Measurements from ENCODE around the gene CYP26B1. TPM values are rescaled to one million over a fixed set of nuclear protein-coding genes. Genes with fewer than 3 reads are reported as not detected.

CYP26B1 gene
- total and polyA plus RNA-seq, 5 experiments from 2014 or later: not detected

- POLR2A ChIA-PET: no interaction called here
- peaks cover 0 to 7% (median 0%) of the 10 kb centered on the region in 3 donors for H3K36me3 Mint-ChIP-seq
- peaks cover 20 to 53% (median 38%) of the 10 kb centered on the region in 4 donors for H3K4me1 Mint-ChIP-seq
- peaks cover 22 to 67% (median 53%) of the 10 kb centered on the region in 5 donors for H3K27me3 Mint-ChIP-seq
- peaks cover 0 to 7% (median 0%) of the 10 kb centered on the region in 9 donors for H3K9me3 Mint-ChIP-seq
- peak overlapping the region in 9 of 10 donors; percentile 44 to 88 (median 50) for H3K4me3 Mint-ChIP-seq
- peak; percentile 21 to 24 for ATAC-seq
- DNase-seq: no peak
- no peak overlapping the region for H3K27ac Mint-ChIP-seq
Observed at GRCh38 chr2:72144632-72145288, 2.9 kb downstream of the CYP26B1 start.

DNA sequence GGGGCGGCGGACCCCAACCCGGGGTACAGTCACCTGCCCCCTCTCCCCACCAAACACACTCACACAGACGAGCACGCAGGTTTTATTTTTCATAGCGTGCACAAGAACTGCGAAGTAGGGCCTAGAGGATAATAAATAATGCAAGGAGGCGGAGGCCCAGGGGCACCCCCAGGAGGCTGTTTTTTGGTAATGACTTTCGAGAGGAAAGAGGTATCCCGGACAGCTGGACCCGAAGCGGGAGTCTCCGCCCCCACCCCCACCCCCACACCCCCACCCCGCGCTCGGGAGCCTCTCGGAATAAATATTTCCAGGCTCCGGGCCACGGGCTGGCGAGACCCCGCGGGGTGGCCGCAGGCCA is 3.4 kb downstream of the CYP26B1 start:
- peaks cover 19 to 62% (median 48%) of the 10 kb centered on the region in 5 donors for H3K27me3 Mint-ChIP-seq
- ATAC-seq (no peak), DNase-seq (no peak)
- POLR2A ChIA-PET: no interaction called here
- H3K9me3 Mint-ChIP-seq: peaks cover 0 to 7% (median 0%) of the 10 kb centered on the region in 9 donors
- H3K4me1 Mint-ChIP-seq: peaks cover 15 to 48% (median 33%) of the 10 kb centered on the region in 4 donors
- peak overlapping the region in 9 of 10 donors; percentile 36 to 77 (median 44) for H3K4me3 Mint-ChIP-seq
- no peak overlapping the region for H3K27ac Mint-ChIP-seq
- H3K36me3 Mint-ChIP-seq: peaks cover 0 to 7% (median 0%) of the 10 kb centered on the region in 3 donors

GRCh38 chr2:72143441-72144273 is 4.0 kb downstream of the CYP26B1 start:
- H3K36me3 Mint-ChIP-seq: peaks cover 0 to 4% (median 0%) of the 10 kb centered on the region in 3 donors
- peaks cover 15 to 56% (median 42%) of the 10 kb centered on the region in 5 donors for H3K27me3 Mint-ChIP-seq
- peaks cover 0 to 6% (median 0%) of the 10 kb centered on the region in 9 donors for H3K9me3 Mint-ChIP-seq
- peak overlapping the region; percentile 36 to 77 (median 48) for H3K4me3 Mint-ChIP-seq
- no peak for ATAC-seq
- POLR2A ChIA-PET: no interaction called here
- no peak overlapping the region for H3K27ac Mint-ChIP-seq
- H3K4me1 Mint-ChIP-seq: peaks cover 11 to 42% (median 29%) of the 10 kb centered on the region in 4 donors
- DNase-seq: no peak

DNA sequence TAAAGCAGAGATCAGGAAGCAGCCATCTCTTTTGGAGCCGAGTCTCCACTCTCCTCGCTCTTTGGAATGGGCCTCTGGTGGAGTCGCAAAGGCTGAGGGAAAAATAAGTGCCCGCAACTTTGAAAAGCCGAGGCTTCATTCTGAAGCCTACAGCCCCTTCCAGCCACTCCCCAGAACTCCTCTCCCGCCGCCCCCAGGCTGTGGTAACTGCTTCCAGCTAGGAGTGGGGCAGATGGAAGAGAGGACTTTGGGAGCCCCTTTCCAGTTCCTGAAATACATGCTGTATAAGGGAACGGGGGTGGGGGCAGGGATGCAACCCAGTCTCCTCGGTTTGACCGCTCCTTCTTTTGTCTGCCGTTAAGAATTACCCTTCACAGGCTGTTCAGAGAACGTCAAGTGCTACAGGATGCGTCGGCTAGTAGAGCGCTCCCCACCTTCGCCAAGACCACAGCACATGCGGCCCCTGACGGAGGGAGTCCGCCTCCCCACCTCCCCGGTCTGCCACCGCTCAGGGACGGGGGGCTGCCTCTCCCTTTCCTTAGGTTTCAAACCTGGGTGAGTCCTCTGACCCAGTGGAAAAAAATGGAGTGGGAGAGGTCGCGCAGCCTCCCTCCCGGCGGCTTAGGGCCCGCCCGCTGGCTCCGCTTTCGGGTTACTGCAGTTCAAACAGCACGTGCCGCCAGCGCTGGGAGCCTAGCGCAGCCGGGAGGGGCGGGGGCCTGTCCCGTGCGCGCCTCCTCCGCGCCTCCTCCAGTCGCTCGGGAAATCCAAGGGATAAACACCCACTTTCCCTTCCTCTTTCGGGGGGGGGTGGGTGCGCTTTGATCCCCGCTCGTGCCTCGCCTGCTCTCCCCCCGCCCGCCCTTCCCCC is 4.9 kb downstream of the CYP26B1 start:
- POLR2A ChIA-PET: no interaction called here
- Mint-ChIP-seq H3K4me3 (peak overlapping the region in 3 of 10 donors; percentile 1 to 36 (median 11)), H3K4me1 (peaks cover 10 to 34% (median 23%) of the 10 kb centered on the region in 4 donors), H3K9me3 (peaks cover 0 to 6% (median 0%) of the 10 kb centered on the region in 9 donors), H3K27ac (no peak overlapping the region), H3K27me3 (peaks cover 11 to 48% (median 36%) of the 10 kb centered on the region in 5 donors), H3K36me3 (peaks cover 0 to 3% (median 0%) of the 10 kb centered on the region in 3 donors)
- ATAC-seq (no peak), DNase-seq (no peak)

DNA sequence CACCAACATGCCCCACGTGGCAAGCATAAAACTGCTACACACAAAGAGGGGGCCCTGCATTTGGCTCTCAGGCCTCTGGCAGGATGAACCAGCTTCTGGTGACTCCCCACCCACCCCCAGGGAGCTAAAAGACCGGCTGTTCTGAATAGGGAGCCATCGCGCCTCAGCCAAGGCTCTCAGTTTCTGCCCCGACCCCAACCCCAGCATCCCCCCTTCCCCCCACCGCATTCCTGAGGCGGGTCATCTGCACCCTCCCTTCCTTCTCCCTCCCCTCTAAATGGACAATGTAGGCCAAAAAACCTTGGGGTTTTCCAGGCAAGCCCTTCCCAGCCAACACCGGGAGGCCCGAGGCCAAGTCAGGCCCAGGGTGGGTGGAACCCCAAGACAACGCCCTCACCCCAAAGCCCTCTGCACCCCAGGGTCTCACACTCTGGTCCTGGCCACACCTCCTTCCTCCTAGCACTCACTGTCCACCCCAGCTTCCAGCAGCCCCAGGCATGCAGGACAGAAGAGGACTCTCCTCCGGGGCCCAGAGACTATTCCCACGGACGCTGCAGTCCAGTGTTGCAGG is 5.7 kb downstream of the CYP26B1 start:
- peaks cover 13 to 37% (median 22%) of the 10 kb centered on the region in 4 donors for H3K4me1 Mint-ChIP-seq
- peaks cover 0 to 6% (median 0%) of the 10 kb centered on the region in 9 donors for H3K9me3 Mint-ChIP-seq
- no peak overlapping the region for H3K4me3 Mint-ChIP-seq
- peaks cover 0 to 3% (median 0%) of the 10 kb centered on the region in 3 donors for H3K36me3 Mint-ChIP-seq
- H3K27ac Mint-ChIP-seq: peak overlapping the region in 1 of 10 donors; percentile 2
- H3K27me3 Mint-ChIP-seq: peaks cover 10 to 42% (median 31%) of the 10 kb centered on the region in 5 donors
- DNase-seq: peak in 1 of 10 donors; percentile 7
- POLR2A ChIA-PET: no interaction called here
- ATAC-seq: no peak

- Mint-ChIP-seq H3K9me3 (no peaks in the 10 kb centered on the region), H3K4me1 (peaks cover 9 to 28% (median 15%) of the 10 kb centered on the region in 4 donors), H3K4me3 (no peak overlapping the region), H3K27ac (no peak overlapping the region), H3K36me3 (no peaks in the 10 kb centered on the region), H3K27me3 (peaks cover 5 to 34% (median 24%) of the 10 kb centered on the region in 5 donors)
- ATAC-seq (no peak), DNase-seq (peak in 1 of 10 donors; percentile 15)
- POLR2A ChIA-PET: no interaction called here
Observed at GRCh38 chr2:72141032-72141645, 6.5 kb downstream of the CYP26B1 start.

- peaks cover 5 to 23% (median 11%) of the 10 kb centered on the region in 4 donors for H3K4me1 Mint-ChIP-seq
- POLR2A ChIA-PET: no interaction called here
- H3K27ac Mint-ChIP-seq: no peak overlapping the region
- ATAC-seq: no peak
- peaks cover 5 to 28% (median 19%) of the 10 kb centered on the region in 5 donors for H3K27me3 Mint-ChIP-seq
- DNase-seq: peak in 1 of 10 donors; percentile 14
- H3K9me3 Mint-ChIP-seq: no peaks in the 10 kb centered on the region
- no peaks in the 10 kb centered on the region for H3K36me3 Mint-ChIP-seq
- H3K4me3 Mint-ChIP-seq: no peak overlapping the region
Observed at GRCh38 chr2:72140621-72140960, 7.1 kb downstream of the CYP26B1 start.

DNA sequence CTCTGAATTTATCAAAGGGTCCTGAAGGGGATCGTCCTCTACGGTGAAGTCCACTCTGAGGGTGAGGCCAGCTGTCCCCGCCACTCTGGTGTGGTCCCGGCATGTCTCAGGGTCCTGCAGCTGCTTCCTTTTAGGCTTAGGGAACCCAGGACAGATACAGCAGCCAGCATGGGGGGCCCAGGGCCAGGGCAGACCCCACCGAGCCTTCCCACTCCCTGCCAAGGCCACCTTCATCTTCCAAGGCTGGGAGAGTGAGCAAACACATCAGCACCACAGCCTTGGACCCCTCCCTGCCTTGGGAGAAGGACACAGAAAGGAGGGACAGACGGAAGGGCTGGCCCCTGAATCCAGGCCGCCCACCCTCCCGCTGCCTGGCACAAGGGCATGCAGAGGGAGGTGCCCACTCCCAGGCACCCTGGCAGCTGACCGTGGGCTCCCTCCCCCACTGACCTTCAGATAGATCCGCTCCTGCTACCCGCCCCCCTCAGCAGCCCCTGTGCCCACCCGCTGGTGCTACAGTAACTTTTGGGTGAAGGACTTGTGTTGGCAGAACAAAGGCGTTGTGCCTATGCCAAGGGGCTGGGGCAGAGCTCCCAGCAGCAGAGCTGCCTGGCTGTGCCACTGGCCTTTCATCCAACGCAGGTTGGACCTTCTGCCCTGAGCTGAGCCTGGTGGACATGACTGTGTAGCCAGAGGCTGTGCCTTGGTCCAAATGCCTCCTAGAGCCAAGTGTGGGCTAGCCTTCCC is 7.6 kb downstream of the CYP26B1 start:
- no peak overlapping the region for H3K4me3 Mint-ChIP-seq
- peak in 1 of 10 donors; percentile 7 for DNase-seq
- H3K27ac Mint-ChIP-seq: no peak overlapping the region
- peaks cover 2 to 17% (median 8%) of the 10 kb centered on the region in 4 donors for H3K4me1 Mint-ChIP-seq
- H3K9me3 Mint-ChIP-seq: no peaks in the 10 kb centered on the region
- H3K36me3 Mint-ChIP-seq: no peaks in the 10 kb centered on the region
- POLR2A ChIA-PET: no interaction called here
- peaks cover 3 to 23% (median 15%) of the 10 kb centered on the region in 5 donors for H3K27me3 Mint-ChIP-seq
- no peak for ATAC-seq

DNA sequence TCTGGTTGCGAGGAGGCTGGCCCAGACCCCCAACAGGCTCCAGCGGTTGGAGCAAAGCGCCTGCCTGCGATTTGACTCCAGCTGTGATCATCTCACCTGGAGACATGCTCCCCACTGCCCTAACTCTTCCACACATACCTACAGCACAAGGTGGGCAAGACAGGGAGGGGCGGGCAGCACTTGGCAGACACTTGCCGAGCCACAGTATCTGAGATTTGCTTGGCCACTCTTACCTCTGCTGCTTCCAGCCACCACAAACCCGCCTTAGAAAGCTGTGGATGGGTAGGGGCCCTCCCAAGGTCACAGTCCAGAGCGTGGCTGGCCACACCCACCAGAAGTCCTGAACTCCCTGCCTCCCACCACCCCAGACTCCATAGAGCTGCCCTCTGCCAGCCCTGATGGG is 8.2 kb downstream of the CYP26B1 start:
- Mint-ChIP-seq H3K4me3 (no peak overlapping the region), H3K36me3 (no peaks in the 10 kb centered on the region), H3K9me3 (no peaks in the 10 kb centered on the region), H3K27ac (no peak overlapping the region), H3K27me3 (peaks cover 3 to 22% (median 19%) of the 10 kb centered on the region in 5 donors), H3K4me1 (peaks cover 0 to 15% (median 7%) of the 10 kb centered on the region in 4 donors)
- no peak for ATAC-seq
- no peak for DNase-seq
- POLR2A ChIA-PET: no interaction called here

GRCh38 chr2:72138921-72139381 is 8.7 kb downstream of the CYP26B1 start:
- Mint-ChIP-seq H3K9me3 (no peaks in the 10 kb centered on the region), H3K4me3 (no peak overlapping the region), H3K36me3 (no peaks in the 10 kb centered on the region), H3K27me3 (peaks cover 3 to 20% (median 16%) of the 10 kb centered on the region in 5 donors), H3K4me1 (peaks cover 0 to 13% (median 6%) of the 10 kb centered on the region in 4 donors), H3K27ac (no peak overlapping the region)
- ATAC-seq: no peak
- DNase-seq: peak in 1 of 10 donors; percentile 3
- POLR2A ChIA-PET: no interaction called here
